Measurements from ENCODE around the gene IZUMO2.
"Not testable (repeated sequence)": the region's sequence is repeated elsewhere in the genome, so short reads cannot be mapped to it uniquely, and the experiment has no call there.

The IZUMO2 gene

DNA sequence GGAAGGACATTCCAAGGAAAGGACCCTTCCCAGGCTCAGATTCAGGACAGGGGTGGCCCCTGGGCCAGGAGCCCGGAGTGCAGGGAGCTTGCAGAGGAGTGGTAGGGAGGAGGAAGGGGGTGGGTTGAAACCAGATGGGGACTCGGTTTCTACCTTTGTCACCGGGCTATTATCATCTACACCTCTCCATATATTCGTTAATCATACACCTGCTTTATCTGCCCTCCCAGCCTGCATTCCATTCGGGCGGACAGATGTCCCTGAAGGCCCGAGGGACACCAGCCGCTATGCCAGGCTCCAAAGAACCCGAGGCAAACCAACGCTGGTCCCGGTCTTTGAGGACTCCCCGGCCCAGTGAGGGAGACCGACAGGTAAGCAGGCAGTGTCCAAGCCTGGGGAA, 24.9 kb upstream of the IZUMO2 start:
- in situ Hi-C loops (cut with HindIII; ENCODE audit: low sequenced_read_pairs), result no loop called here

DNA sequence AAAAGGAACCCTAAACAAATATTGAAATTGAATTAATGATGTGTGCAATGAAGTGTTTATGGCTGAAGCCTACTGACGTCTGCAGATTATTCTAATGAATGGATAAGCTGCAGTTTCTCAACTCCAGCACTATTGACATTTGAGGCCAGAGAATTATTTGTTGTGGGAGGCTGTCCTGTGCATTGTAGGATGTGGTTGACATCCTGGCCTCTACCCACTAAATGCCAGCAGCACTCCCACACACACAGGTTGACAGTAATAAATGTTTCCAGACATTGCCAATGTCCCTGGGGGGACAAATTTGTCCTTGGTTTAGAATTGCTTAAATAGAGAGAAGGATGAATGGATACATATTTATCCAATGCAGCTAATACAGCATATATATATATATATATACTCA, 21.1 kb upstream of the IZUMO2 start:
- in situ Hi-C loops (cut with HindIII; ENCODE audit: low sequenced_read_pairs), result no loop called here

DNA sequence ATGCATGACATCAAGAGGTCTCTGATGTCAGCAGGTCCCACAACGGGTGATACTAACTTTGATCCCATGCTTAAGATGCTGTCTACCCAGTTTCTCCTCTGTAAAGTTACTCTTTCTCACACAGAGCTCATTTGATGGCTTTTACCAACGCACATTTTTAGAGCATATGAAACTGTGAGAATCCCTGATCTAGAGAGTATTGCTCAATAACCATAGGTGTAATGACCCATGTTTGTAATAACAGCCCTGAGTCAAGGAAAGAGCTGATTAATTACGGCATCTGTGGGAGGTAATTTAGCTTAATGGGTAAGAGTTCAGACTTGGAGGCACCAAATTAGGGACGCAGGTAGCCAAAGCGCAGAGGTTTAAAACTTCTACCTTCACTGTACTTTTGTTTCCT, 18.0 kb upstream of the IZUMO2 start:
- in situ Hi-C loops (cut with HindIII; ENCODE audit: low sequenced_read_pairs), result no loop called here

DNA sequence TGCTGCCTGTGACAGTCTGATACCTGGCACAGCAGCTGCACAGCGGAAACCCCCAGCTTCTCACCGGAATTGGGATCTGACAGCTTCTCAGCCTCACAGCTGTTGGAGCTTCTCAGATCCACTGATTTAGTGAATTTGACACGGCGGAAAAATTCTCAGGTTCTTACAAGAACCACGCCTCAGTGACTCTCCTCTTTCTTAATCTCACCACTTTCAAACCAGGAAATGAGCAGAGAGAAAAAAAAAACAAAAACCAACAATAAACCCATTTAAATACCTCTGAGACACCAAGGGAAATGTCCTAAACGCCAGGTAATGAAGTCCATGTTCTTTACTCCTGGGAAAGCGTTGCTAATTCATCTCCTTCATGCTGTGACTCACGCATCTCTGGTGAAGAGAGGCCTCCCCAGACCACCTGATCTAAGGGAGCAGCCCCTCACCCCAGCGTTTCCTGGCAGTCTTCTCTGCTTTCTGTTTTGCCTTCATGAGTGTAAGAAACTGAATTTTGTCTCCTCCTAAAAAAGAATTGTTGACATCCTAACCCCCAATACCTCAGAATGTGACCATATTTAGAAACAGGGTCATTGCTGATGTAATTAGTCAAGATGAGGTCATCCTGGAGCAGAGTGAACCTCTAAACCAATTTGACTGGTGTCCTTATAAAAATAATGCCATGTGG, 15.9 kb upstream of the IZUMO2 start:
- in situ Hi-C loops (cut with HindIII; ENCODE audit: low sequenced_read_pairs), result no loop called here

DNA sequence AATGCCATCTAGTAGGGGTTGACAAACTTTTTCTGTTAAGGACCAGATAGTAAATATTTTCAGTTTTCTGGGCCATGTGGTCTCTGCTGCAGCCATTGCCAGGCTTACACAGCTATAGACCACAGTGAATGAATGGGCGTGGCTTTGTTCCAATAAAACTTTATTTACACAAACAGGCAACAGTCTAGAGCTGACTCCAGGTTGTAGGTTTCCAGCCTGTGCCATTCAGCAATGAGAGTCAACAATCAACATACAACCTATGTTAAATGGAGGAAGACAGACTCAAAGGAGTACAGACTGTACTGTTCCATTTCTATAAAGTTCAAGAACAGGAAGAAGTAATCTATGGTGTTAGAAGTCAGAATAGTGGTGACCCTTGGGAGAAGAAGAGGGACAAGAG, 15.2 kb upstream of the IZUMO2 start:
- in situ Hi-C loops (cut with HindIII; ENCODE audit: low sequenced_read_pairs), result no loop called here

DNA sequence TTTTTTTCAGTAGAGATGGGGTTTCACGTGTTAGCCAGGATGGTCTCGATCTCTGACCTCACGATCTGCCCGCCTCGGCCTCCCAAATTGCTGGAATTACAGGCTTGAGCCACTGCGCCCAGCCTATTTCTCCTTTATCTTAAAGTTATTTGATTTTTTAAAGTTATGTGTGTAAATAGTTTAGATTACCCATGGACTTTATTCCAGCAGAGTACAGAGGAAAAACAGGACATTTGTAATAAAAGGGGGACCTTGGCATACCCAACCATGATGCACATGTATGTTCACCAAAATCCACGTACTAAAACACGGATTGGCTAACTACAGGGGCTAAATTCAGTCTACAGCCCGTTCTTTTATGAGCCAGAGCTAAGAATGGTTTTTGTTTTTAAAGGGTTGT, 13.7 kb upstream of the IZUMO2 start:
- in situ Hi-C loops (cut with HindIII; ENCODE audit: low sequenced_read_pairs), result no loop called here

DNA sequence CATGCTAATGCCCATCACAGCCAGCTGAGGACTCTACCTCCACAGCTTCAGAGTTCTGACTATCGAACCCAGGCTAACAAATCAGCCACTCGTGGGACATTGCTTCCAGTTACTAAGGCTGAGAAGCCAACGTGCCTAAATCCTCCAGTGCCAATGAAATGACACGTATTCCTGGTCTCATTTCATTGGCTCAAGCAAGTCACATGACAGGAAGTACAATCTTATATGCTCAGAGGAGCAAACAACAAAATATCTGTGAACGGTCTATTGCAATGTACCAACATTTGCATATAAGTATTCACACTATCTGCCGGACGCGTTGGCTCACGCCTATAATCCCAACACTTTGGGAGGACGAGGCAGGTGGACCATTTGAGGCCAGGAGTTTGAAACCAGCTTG, 12.8 kb upstream of the IZUMO2 start:
- in situ Hi-C loops (cut with HindIII; ENCODE audit: low sequenced_read_pairs), result no loop called here

DNA sequence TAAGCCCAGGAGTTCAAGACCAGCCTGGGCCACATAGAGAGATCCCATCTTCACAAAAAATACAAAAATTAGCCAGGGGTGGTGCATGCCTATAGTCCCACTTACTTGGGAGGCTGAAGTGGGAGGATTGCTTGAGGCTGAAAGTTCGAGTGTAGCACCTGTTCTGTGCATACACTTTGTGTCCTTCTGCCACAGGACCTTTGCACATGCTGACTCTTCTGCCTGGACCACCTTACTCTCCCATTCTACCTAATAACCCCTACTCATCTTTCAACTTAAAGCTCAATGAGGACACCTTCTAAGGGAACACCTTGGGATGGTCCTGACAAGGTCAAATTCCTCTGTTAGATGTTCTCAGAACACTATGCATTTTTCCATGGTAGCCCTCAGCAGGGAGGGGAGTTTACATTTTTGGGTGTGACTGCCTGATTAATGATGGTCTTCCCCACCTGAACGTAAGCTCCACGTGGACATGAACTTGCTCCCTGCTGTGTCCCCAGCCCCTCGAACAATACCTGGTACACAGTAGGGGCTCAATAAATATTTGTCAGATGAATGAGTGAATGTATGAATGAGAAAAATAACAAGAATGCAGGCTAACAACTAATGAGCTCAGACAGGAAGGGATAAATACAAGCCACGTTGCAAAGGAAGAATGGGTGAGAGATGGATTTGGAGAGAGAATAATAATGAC, 11.2 kb upstream of the IZUMO2 start:
- in situ Hi-C loops (cut with HindIII; ENCODE audit: low sequenced_read_pairs), result no loop called here

DNA sequence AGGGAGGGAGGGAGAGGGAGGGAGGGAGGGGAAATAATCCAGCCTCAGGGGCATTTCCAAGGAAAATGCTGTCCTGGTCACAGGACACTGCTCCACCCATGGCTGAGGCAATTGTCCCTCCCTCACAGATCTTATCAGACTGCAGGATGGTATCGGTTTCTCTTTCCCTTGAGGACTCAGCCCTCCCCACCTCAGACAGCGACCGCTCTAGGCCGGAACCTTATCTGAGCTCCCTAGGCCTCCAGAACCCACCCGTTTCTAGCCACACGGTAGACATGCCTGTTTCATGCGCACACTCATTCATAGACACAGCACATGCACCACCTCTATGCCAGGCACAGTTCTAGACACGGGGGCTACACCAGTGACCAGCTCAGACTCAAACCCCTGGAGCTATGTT, 10.0 kb upstream of the IZUMO2 start:
- in situ Hi-C loops (cut with HindIII; ENCODE audit: low sequenced_read_pairs), result no loop called here

DNA sequence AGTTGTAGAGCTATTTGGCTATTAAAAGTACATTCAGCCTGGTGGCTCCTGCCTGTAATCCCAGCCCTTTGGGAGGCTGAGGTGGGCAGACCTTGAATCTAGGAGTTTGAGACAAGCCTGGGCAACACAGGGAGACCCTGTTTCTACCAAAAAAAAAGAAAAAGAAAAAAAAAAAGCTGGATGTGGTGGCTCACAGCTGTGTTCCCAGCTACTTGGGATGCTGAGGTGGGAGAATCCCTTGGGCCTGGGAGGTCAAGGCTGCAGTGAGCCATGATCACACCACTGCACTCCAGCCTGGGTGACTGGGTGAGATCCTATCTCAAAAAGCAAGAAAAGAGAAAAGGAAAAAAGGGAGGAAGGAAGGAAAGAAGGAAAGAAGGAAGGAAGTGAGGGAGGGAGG, 9.6 kb upstream of the IZUMO2 start:
- in situ Hi-C loops (cut with HindIII; ENCODE audit: low sequenced_read_pairs), result no loop called here

DNA sequence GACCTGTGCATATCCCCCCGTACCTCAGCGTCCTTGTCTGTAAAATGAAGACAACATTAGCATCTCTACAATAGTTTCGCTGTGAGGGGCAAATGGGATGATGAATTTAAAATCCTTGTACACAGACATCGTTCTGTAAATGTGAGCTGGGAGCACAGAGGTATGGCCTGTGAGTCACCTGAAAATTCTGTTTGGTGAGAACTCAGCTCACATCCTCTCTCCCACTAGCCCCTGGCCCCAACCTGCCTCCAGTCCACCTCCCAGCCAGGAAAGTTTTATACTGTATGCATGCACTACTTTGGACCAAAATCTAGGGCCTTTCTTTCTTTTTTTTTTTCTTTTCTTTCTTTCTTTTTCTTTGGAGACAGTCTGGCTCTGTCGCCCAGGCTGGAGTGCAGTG, 8.7 kb upstream of the IZUMO2 start:
- in situ Hi-C loops (cut with HindIII; ENCODE audit: low sequenced_read_pairs), result no loop called here

DNA sequence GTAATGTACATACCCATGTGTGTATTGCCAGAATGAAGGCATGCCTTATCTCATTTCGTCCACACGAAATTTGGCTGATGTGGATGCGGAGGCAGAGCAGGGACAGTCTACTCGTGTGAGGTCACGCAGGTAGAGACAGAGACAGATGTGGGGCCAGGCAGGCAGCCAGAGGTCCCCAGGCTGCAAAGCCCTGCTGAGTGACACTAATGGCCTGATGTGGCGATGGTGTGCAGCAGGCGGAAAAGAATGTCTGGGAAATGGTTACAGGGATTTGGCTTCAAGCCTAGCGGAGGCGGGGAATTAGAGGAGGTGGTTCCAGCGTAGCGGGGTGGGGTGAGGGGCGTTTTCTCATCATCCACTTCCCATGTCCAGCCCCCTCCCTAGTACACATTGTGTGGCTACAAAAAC, 4.2 kb upstream of the IZUMO2 start:
- in situ Hi-C loops (cut with HindIII; ENCODE audit: low sequenced_read_pairs), result no loop called here

DNA sequence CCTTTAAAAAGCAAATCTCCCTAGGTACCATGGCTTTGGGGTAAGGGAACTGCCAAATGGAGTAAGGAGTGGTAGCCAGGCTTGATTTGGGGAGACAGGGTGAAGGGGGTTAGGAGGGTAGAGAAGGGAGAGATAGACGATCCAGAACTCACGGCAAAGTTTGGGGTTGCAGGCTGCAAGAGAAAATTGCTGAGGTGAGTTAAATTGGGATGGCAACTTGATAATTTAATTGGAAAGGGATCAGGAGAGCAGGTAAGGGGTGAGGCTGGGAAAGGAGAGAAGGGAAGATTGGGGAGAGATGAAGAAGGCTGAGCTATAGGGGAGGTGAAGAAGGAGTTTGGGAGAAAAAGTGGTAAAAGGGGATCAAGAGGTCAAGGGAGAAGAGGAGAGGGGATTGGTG, 4.0 kb downstream of the IZUMO2 start:
- in situ Hi-C loops (cut with HindIII; ENCODE audit: low sequenced_read_pairs), result no loop called here

DNA sequence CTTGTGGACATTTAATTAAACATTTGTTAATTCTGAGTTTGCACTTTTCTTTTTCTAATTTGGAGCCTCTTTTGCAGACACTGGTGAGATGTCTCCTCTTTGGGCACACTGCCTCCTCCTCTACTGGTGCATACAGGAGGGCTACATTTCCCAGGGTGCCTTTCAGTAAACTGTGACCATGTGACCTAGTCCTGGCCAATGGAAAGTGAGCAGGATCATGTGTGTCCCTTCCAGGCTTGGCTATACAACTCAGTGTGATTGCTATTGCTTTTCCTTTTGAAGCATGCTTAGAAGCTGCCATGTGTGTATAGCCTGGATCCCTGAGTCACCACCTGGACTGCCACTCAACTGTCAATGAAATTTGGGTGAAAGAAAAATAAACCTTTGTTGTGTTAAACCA, 4.5 kb downstream of the IZUMO2 start:
- in situ Hi-C loops (cut with HindIII; ENCODE audit: low sequenced_read_pairs), result no loop called here

DNA sequence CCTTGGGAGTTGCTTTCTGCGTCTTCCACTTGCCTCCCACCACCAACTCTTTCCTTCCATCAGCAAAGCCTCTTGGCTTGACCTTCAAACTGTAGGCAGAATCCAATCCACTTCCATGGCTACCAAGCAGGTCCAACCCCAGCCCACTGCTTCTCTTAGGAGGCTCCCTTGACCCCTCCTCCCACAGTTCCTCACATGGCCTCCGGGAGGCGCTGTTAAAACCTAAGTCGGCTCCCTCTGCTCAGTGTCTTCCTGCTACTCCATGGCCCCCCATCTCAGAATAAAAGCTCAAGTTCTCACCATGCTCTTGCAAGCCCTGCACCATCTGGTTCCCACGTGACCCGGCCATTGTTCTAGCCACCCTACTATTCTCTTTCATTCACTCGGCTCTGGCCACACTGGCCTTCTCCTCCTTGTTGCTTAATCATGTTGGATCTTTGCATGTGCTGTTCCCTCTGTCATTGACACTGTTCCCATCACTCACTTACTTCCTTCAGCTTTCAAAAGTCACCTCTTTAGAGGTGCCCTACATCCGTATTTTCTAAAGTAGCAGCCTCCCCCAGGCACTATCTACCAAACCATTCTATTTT, 7.5 kb downstream of the IZUMO2 start:
- in situ Hi-C loops (cut with HindIII; ENCODE audit: low sequenced_read_pairs), result no loop called here

DNA sequence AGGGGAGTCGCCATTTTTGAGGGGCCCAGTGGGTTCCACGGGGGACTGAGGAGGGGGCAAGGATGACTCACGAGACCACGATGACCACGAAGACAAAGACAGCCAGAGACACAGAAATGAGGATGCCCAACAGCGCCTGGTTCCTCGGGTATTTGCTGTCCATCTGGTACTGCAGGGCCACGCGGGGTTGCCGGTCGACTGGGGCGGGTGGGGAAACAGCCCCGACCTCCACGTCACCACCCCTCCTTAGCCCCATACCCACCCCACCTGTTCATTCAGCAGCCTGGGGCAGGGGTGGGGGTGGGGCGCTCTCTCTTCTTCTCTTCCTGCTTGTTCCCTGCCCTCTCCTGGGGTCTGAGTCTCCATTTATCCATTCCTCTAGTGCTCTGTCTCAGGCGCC, 8.6 kb downstream of the IZUMO2 start:
- in situ Hi-C loops (cut with HindIII; ENCODE audit: low sequenced_read_pairs), result no loop called here

DNA sequence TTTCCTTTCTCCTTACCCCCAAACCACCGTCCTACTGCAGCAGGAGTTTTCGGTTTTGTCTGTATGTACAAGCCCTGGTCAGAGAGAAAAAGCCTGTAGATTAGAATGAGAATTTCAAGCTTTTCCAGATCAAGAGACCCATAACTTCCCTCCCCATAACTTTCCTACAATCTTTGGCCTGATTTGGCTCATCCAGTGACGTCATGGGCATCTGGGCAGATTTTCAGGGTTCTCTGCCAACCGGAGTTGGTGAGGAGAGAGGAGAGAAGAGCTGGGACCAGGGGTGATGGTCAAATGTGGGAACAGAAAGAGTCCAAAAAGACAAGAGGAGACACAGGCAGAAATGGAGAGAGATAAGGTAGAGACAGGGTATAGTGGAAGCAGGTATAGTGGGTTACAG, 10.5 kb downstream of the IZUMO2 start:
- in situ Hi-C loops (cut with HindIII; ENCODE audit: low sequenced_read_pairs), result no loop called here

DNA sequence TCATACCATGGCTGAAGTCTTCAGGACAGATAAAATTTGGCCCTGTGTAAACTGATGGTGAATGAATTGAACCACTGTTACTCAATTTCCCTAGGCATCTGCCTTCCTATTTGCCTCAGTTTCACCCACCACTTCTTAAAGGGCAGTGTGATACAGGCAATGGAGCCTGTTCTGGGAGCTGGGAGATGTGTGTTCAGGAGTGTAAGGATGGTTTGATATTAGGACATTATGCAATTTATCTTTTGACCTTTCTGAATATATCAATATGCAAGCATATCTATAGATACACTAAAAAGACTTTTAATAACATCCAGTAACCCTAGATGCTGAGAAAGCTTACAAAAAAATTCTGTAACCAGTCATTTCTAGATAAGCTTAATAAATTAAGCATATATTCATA, 14.6 kb downstream of the IZUMO2 start:
- in situ Hi-C loops (cut with HindIII; ENCODE audit: low sequenced_read_pairs), result no loop called here

DNA sequence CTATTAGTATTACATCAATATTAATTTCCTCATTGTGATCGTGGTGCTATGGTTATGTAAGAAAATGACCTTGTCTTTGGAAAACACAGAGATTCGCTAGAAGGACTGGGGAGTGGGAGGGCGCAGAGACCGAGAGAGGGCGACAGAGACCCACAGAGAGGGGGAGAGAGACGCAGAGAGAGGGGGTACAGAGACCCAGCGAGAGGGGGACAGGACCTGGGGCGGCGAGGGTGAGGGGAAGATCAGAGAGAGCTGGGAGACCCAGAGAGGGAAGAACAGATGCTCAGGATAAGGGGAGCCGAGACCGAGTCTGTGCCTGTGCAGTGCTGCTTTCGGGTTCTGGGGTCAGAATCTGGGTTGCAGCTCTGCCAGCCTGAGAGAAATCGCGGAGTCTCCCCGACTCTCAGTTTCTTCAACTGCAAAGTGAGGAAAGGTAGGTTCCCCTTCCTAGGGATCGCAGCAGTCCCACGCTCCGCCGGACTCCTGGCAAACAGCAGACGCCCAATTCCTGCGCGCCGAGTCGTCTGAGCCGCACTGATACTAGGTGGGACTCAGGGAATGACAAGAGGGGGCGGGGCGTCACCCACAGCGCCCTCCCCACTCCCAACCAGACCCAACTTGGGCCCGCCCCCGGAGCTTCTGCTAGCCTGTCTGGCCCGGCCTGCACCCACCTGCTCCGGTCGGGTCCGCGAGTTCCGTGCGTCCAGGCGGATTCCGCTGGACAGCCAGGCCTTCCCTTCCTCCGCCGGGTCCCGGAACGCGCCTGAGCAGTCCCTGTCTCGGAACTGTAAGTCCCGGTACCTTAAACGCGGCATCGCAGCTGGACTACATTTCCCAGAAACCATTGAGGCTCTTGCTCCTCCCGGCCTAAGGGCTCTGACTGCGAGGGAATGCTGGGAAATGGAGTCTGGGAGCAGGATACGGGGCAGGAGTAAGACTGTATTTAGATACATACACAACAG, 15.3 kb downstream of the IZUMO2 start:
- in situ Hi-C loops (cut with HindIII; ENCODE audit: low sequenced_read_pairs), result no loop called here

DNA sequence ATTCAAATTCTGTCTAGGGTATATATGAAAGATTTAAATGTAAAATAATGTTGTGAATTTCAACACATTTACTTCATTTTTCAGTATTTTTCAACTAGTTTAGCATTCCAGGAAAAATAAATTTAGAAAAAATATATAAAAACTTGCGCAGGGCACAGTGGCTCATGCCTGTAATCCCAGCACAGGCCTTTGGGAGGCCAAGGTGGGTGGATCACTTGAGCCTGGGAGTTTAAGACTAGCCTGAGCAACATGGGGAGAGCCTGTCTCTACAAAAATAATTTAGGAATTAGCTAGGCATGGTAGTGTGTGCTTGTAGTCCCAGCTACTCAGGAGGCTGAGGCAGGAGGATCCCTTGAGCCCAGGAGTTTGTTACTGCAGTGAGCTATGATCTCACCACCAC, 21.2 kb downstream of the IZUMO2 start:
- in situ Hi-C loops (cut with HindIII; ENCODE audit: low sequenced_read_pairs), result not testable (repeated sequence)

DNA sequence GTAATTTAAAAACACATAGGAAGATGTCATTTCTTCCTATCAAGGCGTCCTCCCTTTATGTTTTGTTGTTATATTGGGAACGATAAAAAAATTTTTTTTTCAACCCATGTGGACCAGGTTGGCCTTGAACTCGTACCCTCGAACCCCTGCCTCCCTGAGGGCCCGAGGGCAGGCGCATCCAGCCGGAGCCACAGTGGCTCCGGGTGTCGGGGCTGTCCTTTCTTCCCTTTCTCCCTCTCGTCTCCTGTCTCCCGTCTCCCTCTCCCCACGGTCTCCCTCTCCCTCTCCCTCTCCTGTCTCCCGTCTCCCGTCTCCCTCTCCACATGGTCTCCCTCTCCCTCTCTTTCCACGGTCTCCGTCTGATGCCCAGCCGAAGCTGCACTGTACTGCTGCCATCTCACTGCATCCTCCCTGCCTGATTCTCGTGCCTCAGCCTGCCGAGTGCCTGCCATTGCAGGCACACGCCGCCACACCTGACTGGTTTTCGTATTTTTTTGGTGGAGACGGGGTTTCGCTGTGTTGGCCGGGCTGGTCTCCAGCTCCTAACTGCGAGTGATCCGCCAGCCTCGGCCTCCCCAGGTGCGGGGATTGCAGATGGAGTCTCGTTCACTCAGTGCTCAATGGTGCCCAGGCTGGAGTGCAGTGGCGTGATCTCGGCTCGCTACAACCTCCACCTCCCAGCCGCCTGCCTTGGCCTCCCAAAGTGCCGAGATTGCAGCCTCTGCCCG, 22.8 kb downstream of the IZUMO2 start:
- in situ Hi-C loops (cut with HindIII; ENCODE audit: low sequenced_read_pairs), result not testable (repeated sequence)
